ENCODE data around the gene MYBPC2. TPM values are rescaled to one million over a fixed set of nuclear protein-coding genes. Genes with fewer than 3 reads are reported as not detected.

Gene MYBPC2
- total and polyA plus RNA-seq, 12 donors: 0.01 to 0.35 (median 0.13) TPM; not detected in 9

- Histone ChIP-seq H3K4me3 (peak overlapping the region in 9 of 10 donors; percentile 19 to 55 (median 41)), H3K27ac (peak overlapping the region in 7 of 10 donors; percentile 15 to 82 (median 66)), H3K27me3 (no peaks in the 10 kb centered on the region), H3K9me3 (no peaks in the 10 kb centered on the region), H3K4me1 (peaks cover 0 to 8% (median 0%) of the 10 kb centered on the region in 9 donors), H3K36me3 (no peaks in the 10 kb centered on the region)
- ATAC-seq (no peak), DNase-seq (no peak)
- no peak for TF ChIP-seq CTCF (IDR thresholded peaks at IDR 0.05)
- WGBS, 2 donors: 32 to 55% methylated on average over 11 of the region's 11 CpGs
- intact Hi-C loops (cut with DNase I): no loop called here
Measured at GRCh38 chr19:50498219-50499056, 65.7 kb downstream of the MYBPC2 start.

DNA sequence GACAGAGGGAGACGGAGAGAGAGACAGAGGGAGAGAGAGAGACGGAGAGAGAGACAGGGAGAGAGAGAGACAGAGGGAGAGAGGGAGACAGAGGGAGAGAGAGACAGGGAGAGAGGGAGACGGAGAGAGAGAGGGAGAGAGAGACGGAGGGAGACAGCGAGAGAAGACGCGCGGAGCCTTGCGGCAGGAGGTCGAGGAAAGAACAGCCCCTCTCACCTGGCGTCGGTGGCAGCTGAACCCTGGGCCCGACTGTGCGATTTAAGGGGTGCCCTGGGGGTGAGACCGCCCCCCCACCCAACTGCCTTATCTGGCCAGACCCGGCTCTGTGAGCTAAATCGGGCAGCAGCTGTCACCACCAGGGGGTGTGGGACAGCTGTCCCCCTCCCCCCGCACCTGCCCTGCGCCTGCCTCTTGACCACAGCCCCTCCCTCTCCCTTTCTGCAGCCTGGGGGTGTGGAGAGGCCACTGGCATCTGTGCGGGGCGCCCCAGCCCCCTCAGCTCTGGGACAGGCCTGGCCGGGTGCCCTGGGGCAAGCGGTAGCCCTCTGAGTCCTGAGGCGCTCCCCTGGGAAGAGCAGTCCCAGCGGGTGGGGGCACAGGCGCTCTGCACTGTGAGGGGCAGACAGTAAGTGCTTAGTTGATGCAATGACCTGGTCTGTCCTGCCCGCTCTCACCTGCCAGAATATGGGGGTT is 67.5 kb downstream of the MYBPC2 start:
- TF ChIP-seq CTCF (IDR thresholded peaks at IDR 0.05): peak in 1 of 9 donors; percentile 7
- peak; percentile 81 for DNase-seq
- no peaks in the 10 kb centered on the region for H3K27me3 ChIP-seq
- H3K36me3 ChIP-seq: peaks cover 0 to under 1% (median 0%) of the 10 kb centered on the region in 9 donors
- no peaks in the 10 kb centered on the region for H3K9me3 ChIP-seq
- H3K27ac ChIP-seq: peak overlapping the region; percentile 65 to 99 (median 93)
- WGBS, 2 donors: 27 to 38% methylated on average over 27 of the region's 27 CpGs
- H3K4me3 ChIP-seq: peak overlapping the region in 9 of 10 donors; percentile 18 to 60 (median 42)
- peak; percentile 36 to 77 (median 59) for ATAC-seq
- intact Hi-C loops (cut with DNase I): no loop called here
- peaks cover 0 to 8% (median 0%) of the 10 kb centered on the region in 9 donors for H3K4me1 ChIP-seq

GRCh38 chr19:50500753-50501151 is 68.1 kb downstream of the MYBPC2 start:
- ATAC-seq: peak; percentile 55 to 84 (median 72)
- DNase-seq: peak; percentile 81 to 86
- no peaks in the 10 kb centered on the region for H3K27me3 ChIP-seq
- no peak for TF ChIP-seq CTCF (IDR thresholded peaks at IDR 0.05)
- intact Hi-C loops (cut with DNase I): no loop called here
- peaks cover 0 to 6% (median 0%) of the 10 kb centered on the region in 9 donors for H3K36me3 ChIP-seq
- H3K27ac ChIP-seq: peak overlapping the region; percentile 85 to 99 (median 93)
- WGBS, 2 donors: 29 to 52% methylated on average over 9 to 10 of the region's 10 CpGs
- H3K4me3 ChIP-seq: peak overlapping the region in 9 of 10 donors; percentile 34 to 60 (median 48)
- H3K4me1 ChIP-seq: peaks cover 0 to 8% (median 0%) of the 10 kb centered on the region in 9 donors
- no peaks in the 10 kb centered on the region for H3K9me3 ChIP-seq

DNA sequence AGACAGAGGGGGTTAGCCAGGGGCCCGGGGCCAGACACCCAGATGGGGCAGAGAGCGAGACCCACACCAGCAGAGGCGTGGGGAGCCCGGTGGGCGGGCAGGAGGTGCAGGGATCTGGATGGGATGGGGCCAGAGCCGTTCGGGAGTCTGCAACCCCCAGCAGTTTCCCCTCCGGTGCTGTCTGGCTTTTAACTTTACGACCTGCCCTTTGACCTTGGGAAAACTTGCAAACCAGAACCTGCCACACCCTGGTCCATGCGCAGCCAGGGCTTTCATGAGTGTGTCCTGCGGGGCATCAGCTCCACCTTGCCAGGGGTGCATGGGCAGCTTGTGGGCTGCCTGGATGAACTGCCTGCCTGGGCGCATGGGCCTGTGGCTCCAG is 68.5 kb downstream of the MYBPC2 start:
- Histone ChIP-seq H3K27ac (peak overlapping the region; percentile 85 to 99 (median 93)), H3K27me3 (no peaks in the 10 kb centered on the region), H3K9me3 (no peaks in the 10 kb centered on the region), H3K4me3 (peak overlapping the region in 9 of 10 donors; percentile 31 to 60 (median 48)), H3K36me3 (peaks cover 0 to 10% (median 0%) of the 10 kb centered on the region in 9 donors), H3K4me1 (peaks cover 0 to 8% (median 0%) of the 10 kb centered on the region in 9 donors)
- DNase-seq (no peak), ATAC-seq (peak in 7 of 8 donors; percentile 0 to 32 (median 7))
- no peak for TF ChIP-seq CTCF (IDR thresholded peaks at IDR 0.05)
- 39 to 44% methylated on average over 12 of the region's 12 CpGs for WGBS, 2 donors
- intact Hi-C loops (cut with DNase I): no loop called here
